Right atrium auricular region (tissue), 2 donors: Measurements from ENCODE around the gene DUSP10. TPM values are rescaled to one million over a fixed set of nuclear protein-coding genes. Genes with fewer than 3 reads are reported as not detected.

Source experiments
- DNase-seq: peaks from one replicate; pipeline ENCODE4 v3.0.0-alpha.2; 2019; ENCODE audit warnings: low spot score
- H3K27ac ChIP-seq, 2 donors: fragments of 200-600 bp; sonication (generic); 1 replicate in 1 of 2; 2 replicates in 1 of 2; pipeline ENCODE4 v1.5.1; 2016 to 2019
- H3K27me3 ChIP-seq, 2 donors: fragments of 200-600 bp; sonication (generic); one replicate each; pipeline versions ENCODE4 v1.5.1 to v1.6.0; 2017 to 2019
- H3K36me3 ChIP-seq: fragments of 200-600 bp; sonication (generic); one replicate; pipeline ENCODE4 v1.5.1; 2016
- H3K4me1 ChIP-seq, 2 donors: fragments of 200-600 bp; sonication (generic); one replicate each; pipeline versions ENCODE4 v1.5.1 to v1.6.0; 2017 to 2019
- H3K4me3 ChIP-seq, 2 donors: fragments of 200-600 bp; sonication (generic); 1 replicate in 1 of 2; 2 replicates in 1 of 2; pipeline ENCODE4 v1.5.1; 2017 to 2019; ENCODE audit warnings: mild to moderate bottlenecking in 1 of 2, moderate library complexity in 1 of 2
- H3K9me3 ChIP-seq, 2 donors: fragments of 200-600 bp; sonication (generic); one replicate each; pipeline ENCODE4 v1.5.1; 2019
- total RNA-seq, 2 donors: library from RNA; depleted of rRNA; stranded (reverse); fragments of >200 nt; gene quantifications; one replicate each; pipeline ENCODE4 v1.1.0, GENCODE V29; 2016
- TF ChIP-seq, protein P1 (sequence below), 2 donors: fragments of 200-600 bp; sonication (generic); IDR thresholded peaks; one replicate each; pipeline ENCODE4 v1.5.1; 2019; ENCODE audit warnings: antibody characterized with exemption in 2 of 2

Gene DUSP10
- total RNA-seq, 2 donors from 2014 or later = 3.3 to 6.4 TPM

- DNase-seq = no peak
- H3K27ac ChIP-seq = no peak overlapping the region
- H3K4me3 ChIP-seq = no peak overlapping the region
- H3K4me1 ChIP-seq = peaks cover 0 to 48% of the 10 kb centered on the region in 2 donors
- no peaks in the 10 kb centered on the region for H3K36me3 ChIP-seq
- TF ChIP-seq, protein P1, sequence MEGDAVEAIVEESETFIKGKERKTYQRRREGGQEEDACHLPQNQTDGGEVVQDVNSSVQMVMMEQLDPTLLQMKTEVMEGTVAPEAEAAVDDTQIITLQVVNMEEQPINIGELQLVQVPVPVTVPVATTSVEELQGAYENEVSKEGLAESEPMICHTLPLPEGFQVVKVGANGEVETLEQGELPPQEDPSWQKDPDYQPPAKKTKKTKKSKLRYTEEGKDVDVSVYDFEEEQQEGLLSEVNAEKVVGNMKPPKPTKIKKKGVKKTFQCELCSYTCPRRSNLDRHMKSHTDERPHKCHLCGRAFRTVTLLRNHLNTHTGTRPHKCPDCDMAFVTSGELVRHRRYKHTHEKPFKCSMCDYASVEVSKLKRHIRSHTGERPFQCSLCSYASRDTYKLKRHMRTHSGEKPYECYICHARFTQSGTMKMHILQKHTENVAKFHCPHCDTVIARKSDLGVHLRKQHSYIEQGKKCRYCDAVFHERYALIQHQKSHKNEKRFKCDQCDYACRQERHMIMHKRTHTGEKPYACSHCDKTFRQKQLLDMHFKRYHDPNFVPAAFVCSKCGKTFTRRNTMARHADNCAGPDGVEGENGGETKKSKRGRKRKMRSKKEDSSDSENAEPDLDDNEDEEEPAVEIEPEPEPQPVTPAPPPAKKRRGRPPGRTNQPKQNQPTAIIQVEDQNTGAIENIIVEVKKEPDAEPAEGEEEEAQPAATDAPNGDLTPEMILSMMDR (IDR thresholded peaks at IDR 0.05) = no peak
- H3K27me3 ChIP-seq = no peaks in the 10 kb centered on the region
- H3K9me3 ChIP-seq = no peaks in the 10 kb centered on the region
Observed at GRCh38 chr1:221717485-221717853, 24.4 kb downstream of the DUSP10 start.

DNA sequence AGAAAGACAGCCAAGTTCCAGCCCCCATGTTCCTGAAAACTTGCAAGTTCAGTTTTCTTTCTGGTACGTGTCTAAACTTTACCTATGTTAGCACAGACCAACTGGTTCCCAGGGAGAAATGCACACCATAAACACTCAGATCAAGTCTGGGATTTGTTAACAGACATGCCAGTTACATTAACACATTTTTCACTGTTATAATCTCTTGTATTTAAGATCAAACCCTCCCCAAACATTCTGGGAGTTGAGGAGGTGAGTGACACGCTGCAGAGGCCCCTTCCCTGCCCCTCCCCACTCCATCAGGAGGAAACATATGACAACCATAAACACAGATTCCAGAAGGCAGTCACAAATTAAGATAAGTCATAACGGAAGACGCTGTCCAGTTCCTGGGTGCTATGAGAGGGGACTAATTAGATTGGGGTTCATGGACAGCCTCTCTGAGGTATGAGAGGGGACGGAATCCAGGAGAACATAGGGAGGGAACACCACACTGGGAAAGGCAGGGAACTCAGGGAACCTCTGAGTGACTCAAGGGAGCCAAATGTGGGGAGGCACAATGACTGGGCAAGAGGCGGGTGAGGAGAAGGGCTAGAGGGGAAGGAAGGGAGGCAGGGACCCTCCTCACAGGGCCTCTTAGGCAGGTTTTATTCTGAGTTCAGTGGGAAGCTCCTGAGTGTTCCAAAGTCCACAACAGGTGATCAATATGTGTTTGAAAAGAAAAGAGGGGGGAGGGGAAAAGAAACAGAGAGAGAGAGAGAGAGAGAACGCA is 25.0 kb downstream of the DUSP10 start:
- TF ChIP-seq, protein P1 (IDR thresholded peaks at IDR 0.05) = no peak
- no peaks in the 10 kb centered on the region for H3K27me3 ChIP-seq
- H3K4me3 ChIP-seq = no peak overlapping the region
- DNase-seq = no peak
- no peaks in the 10 kb centered on the region for H3K9me3 ChIP-seq
- H3K36me3 ChIP-seq = no peaks in the 10 kb centered on the region
- no peak overlapping the region for H3K27ac ChIP-seq
- H3K4me1 ChIP-seq = peaks cover 0 to 46% of the 10 kb centered on the region in 2 donors

GRCh38 chr1:221715321-221716169 is 26.3 kb downstream of the DUSP10 start:
- no peaks in the 10 kb centered on the region for H3K27me3 ChIP-seq
- no peak overlapping the region for H3K27ac ChIP-seq
- H3K9me3 ChIP-seq = no peaks in the 10 kb centered on the region
- no peak overlapping the region for H3K4me3 ChIP-seq
- no peaks in the 10 kb centered on the region for H3K36me3 ChIP-seq
- TF ChIP-seq, protein P1 (IDR thresholded peaks at IDR 0.05) = no peak
- no peak for DNase-seq
- peaks cover 0 to 55% of the 10 kb centered on the region in 2 donors for H3K4me1 ChIP-seq

DNA sequence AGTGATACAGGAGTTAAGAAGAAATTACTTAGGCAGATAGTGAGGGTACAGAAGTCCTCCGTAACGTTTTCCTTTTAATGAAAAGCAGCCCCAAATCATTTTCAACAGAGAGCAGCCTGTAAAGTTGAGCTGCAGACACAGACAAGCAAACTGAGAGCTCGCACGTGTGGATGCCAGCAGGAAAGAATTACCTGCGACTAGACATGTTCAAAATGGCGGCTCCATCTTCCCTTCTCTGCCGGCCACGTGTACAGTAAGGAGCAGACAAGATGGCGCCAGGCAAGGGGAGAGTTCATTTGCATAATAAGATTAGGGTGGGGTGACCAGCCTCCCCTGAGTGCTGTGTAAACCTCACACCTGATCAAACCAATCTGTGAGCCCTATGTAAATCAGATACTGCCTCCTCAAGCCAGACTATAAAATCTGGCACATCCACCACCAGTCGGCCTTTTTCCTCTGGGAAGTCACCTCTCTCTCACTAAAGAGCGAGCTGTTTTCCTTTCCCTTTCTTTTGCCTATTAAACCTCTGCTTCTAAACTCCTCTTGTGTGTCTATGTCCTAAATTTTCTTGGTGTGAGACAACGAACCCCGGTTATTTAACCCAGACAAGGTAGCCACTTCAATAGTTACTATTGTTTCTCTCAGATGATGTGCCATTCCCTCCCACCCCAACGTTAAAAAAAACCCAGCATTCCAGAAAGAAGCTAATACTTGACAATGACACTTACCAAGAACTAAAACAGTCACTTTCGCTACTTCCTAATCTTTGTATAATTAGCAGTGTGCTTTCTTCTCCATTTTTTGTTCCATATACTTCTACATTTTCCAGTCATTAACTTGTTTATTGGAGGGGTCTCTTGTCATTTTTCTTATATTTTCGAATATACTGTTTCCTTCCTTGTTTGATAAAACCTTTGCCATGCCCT is 27.4 kb downstream of the DUSP10 start:
- Histone ChIP-seq H3K9me3 (no peaks in the 10 kb centered on the region), H3K4me3 (no peak overlapping the region), H3K4me1 (peaks cover 0 to 60% of the 10 kb centered on the region in 2 donors), H3K27ac (no peak overlapping the region), H3K36me3 (no peaks in the 10 kb centered on the region), H3K27me3 (no peaks in the 10 kb centered on the region)
- DNase-seq = no peak
- TF ChIP-seq, protein P1 (IDR thresholded peaks at IDR 0.05) = no peak

DNA sequence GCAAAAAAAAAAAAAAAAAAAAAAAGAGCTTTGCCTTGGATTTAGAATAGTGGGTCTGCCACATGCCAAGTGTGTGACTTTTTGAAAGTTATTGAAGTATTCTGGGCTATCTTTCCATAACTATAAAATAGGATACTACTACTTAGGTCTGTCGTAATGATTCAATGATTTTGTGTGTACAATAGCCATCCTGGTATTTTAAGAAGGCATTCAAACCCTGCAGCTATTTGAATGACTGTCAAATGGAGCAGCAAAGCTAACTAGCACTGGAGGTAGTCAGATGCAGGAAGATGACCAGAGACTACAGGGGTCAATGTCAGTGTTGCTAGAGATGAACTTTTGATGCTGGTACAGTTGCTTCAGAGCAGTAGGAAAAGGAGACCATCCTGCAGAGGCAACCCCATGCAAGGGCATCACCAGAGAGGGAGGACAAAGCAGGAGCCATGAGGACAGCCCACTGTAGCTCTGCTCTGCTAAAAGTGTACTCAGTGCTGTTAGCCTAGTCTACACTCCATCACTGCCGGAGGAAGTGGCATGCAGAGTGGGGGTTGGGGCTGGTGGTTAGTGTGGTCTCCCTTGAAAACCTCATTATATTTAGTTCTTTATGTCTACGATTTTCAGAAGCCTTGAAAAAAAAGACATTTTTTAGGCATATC is 29.0 kb downstream of the DUSP10 start:
- TF ChIP-seq, protein P1 (IDR thresholded peaks at IDR 0.05) = no peak
- DNase-seq = no peak
- Histone ChIP-seq H3K4me1 (peaks cover 0 to 59% of the 10 kb centered on the region in 2 donors), H3K9me3 (no peaks in the 10 kb centered on the region), H3K27ac (no peak overlapping the region), H3K27me3 (no peaks in the 10 kb centered on the region), H3K4me3 (no peak overlapping the region), H3K36me3 (no peaks in the 10 kb centered on the region)
